ENCODE data around the gene TRIM34. TPM values are rescaled to one million over a fixed set of nuclear protein-coding genes. Genes with fewer than 3 reads are reported as not detected.
"Not testable (repeated sequence)": the region's sequence is repeated elsewhere in the genome, so short reads cannot be mapped to it uniquely, and the experiment has no call there.

Gene TRIM34, protein sequence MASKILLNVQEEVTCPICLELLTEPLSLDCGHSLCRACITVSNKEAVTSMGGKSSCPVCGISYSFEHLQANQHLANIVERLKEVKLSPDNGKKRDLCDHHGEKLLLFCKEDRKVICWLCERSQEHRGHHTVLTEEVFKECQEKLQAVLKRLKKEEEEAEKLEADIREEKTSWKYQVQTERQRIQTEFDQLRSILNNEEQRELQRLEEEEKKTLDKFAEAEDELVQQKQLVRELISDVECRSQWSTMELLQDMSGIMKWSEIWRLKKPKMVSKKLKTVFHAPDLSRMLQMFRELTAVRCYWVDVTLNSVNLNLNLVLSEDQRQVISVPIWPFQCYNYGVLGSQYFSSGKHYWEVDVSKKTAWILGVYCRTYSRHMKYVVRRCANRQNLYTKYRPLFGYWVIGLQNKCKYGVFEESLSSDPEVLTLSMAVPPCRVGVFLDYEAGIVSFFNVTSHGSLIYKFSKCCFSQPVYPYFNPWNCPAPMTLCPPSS
- total RNA-seq = 10 to 100 TPM; 13.1 to 16.1 TPM

DNA sequence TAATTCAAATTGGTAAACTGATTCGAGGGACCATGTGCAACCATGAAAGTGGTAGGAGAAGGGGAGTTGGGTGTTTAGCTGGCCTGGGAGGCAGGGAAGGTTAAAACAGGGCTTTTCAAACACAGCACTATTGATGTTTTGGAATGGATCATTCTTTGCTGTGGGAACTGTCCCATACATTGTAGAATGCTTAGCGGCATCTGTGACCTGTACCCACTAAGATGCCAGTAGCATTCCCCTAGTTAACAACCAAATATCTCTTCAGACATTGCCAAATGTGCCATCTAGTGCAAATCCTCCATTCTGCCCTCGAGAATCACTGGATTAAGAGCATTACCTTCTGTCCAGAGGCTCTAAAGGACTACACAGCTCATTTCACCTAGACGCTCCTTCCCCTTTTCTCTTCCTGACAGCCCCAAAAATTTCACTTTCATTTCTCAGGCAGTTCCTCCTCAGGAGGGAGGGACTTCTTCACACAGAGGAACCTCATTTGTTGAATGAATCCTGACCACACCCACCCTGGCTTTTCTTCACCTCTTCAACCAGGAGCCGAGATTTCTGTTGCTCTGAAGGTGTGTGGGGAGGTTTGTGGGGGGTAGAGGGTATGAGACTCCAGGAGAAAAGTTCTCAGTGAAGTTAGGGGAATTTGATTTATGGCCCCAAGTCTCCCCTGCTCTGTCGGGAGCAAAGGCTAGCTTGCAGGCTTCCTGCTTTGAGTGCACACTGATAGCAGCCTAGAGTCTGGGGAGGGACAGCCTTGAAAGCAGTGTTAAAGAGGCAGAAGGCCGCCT lies at the start of gene TRIM34:
TRIM34 (plus strand) TSS at position 513 of the 791 bp plus-strand sequence. CDS start 7,331 bp downstream, outside the sequence.
- DNase-seq = peak; percentile 84
- Mint-ChIP-seq H3K36me3 (peaks cover 35% of the 10 kb centered on the region), H3K4me3 (peak within 1 kb of the TSS; percentile 90), H3K4me1 (peaks cover 45% of the 10 kb centered on the region), H3K27me3 (no peaks in the 10 kb centered on the region), H3K9me3 (ENCODE audit: low read depth) (no peaks in the 10 kb centered on the region), H3K27ac (peak within 1 kb of the TSS; percentile 91)
- CTCF ChIA-PET = interaction anchor here (0.6 to 1.3 kb wide), 5 partner anchors 24 to 738 kb away, joined by 4 to 6 read pairs (median 4); partner anchors contain the start of gene TRIM5
- peak; percentile 98 for ATAC-seq

DNA sequence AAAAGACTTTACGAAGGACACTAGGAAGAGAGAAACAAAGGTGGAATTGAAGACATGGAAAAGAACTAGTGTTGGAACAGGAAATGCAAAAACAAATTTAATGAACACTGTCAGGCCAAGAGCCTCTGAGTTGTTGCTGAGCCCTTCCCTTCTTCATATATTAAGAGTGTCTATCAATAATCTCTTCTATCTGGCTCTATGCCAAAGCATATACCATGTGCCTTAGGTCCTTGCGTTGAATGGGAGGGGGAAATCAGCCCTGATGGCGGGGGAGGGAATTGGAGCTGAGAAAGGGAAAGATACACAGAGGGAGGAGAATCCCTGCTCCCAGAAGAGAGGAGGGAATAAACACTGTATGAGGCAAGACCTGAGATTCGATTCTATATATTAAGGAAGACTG lies 49.6 kb upstream of the TRIM34 start:
- Mint-ChIP-seq H3K27ac (no peak overlapping the region), H3K4me1 (peaks cover 10% of the 10 kb centered on the region), H3K9me3 (ENCODE audit: low read depth) (no peaks in the 10 kb centered on the region), H3K4me3 (no peak overlapping the region), H3K27me3 (peaks cover 2% of the 10 kb centered on the region), H3K36me3 (no peaks in the 10 kb centered on the region)
- CTCF ChIA-PET = no interaction called here
- no peak for DNase-seq
- ATAC-seq = no peak

DNA sequence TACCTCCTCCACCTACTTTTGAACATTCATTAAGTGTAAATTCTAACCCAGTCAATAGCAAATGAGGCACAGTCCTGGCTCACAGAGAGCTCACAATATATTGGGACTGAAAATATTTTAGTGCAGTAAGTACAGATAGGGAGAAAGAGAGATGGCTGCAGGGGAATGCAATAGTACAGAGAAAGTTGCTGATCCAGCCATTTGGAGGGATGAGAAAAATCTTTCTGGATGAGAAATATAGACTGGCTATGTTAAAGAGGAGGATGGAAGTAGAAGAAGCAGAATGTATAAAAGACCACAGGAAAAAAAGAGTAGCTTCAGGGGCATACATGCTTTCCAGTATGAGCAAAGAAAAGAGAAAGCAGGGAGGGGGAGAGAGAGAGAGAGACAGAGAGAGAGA lies 47.7 kb upstream of the TRIM34 start:
- H3K27me3 Mint-ChIP-seq = no peaks in the 10 kb centered on the region
- DNase-seq (no peak), ATAC-seq (no peak)
- H3K27ac Mint-ChIP-seq = no peak overlapping the region
- no peaks in the 10 kb centered on the region for H3K9me3 Mint-ChIP-seq (ENCODE audit: low read depth)
- CTCF ChIA-PET = no interaction called here
- no peaks in the 10 kb centered on the region for H3K36me3 Mint-ChIP-seq
- H3K4me3 Mint-ChIP-seq = no peak overlapping the region
- H3K4me1 Mint-ChIP-seq = no peaks in the 10 kb centered on the region

DNA sequence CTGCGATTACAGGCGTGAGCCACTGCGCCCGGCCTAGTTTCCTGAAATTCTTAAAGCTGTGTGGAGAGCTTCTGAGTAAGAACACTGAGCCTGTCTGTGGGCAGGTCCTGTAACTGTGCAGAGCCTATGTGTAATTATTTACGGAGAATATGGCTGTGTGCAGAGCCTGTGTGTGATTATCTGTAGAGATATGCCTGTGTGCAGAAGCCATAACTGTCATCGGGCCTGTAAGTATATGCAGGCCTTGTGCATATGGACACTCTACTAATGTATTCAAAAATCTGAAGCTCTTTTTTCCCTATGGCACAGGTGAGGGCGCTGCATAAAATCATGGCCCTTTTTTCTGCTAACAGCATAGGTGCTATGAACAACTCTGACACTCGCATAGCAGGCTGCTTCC lies 44.2 kb upstream of the TRIM34 start, which contains the start of gene OR52B6:
OR52B6 (plus strand) TSS at position 301 of the 400 bp plus-strand sequence; CDS start at position 301, 0 bp downstream.
- no peak within 1 kb of the TSS for H3K27ac Mint-ChIP-seq
- H3K4me1 Mint-ChIP-seq = no peaks in the 10 kb centered on the region
- ATAC-seq = no peak
- no peak within 1 kb of the TSS for H3K4me3 Mint-ChIP-seq
- H3K9me3 Mint-ChIP-seq (ENCODE audit: low read depth) = no peaks in the 10 kb centered on the region
- no peak for DNase-seq
- H3K27me3 Mint-ChIP-seq = no peaks in the 10 kb centered on the region
- no peaks in the 10 kb centered on the region for H3K36me3 Mint-ChIP-seq
- CTCF ChIA-PET = no interaction called here

DNA sequence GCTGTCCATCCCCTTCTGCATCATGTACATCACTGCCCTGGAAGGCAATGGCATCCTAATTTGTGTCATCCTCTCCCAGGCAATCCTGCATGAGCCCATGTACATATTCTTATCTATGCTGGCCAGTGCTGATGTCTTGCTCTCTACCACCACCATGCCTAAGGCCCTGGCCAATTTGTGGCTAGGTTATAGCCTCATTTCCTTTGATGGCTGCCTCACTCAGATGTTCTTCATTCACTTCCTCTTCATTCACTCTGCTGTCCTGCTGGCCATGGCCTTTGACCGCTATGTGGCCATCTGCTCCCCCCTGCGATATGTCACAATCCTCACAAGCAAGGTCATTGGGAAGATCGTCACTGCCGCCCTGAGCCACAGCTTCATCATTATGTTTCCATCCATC lies 43.8 kb upstream of the TRIM34 start:
- no peak for DNase-seq
- H3K27me3 Mint-ChIP-seq = no peaks in the 10 kb centered on the region

DNA sequence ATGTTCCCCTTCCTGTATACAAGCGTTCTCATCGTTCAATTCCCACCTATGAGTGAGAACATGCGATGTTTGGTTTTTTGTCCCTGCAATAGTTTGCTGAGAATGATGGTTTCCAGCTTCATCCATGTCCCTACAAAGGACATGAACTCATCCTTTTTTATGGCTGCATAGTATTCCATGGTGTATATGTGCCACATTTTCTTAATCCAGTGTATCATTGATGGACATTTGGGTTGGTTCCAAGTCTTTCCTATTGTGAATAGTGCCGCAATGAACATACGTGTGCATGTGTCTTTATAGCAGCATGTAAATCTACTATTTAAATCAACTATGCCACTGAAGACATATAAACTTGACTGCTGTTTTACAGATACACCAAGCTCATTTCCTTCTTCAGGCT lies 40.3 kb upstream of the TRIM34 start:
- ATAC-seq; H3K4me3 Mint-ChIP-seq; H3K27ac Mint-ChIP-seq; H3K27me3 Mint-ChIP-seq; CTCF ChIA-PET; DNase-seq; H3K9me3 Mint-ChIP-seq (ENCODE audit: low read depth); H3K36me3 Mint-ChIP-seq; H3K4me1 Mint-ChIP-seq: not testable (repeated sequence)

More for the DNA sequence above, 43.8 kb upstream of the TRIM34 start:
- no peaks in the 10 kb centered on the region for H3K9me3 Mint-ChIP-seq (ENCODE audit: low read depth)
- no peak for ATAC-seq
- CTCF ChIA-PET = no interaction called here
- H3K4me1 Mint-ChIP-seq = no peaks in the 10 kb centered on the region
- no peaks in the 10 kb centered on the region for H3K36me3 Mint-ChIP-seq
- H3K27ac Mint-ChIP-seq = no peak overlapping the region
- no peak overlapping the region for H3K4me3 Mint-ChIP-seq

DNA sequence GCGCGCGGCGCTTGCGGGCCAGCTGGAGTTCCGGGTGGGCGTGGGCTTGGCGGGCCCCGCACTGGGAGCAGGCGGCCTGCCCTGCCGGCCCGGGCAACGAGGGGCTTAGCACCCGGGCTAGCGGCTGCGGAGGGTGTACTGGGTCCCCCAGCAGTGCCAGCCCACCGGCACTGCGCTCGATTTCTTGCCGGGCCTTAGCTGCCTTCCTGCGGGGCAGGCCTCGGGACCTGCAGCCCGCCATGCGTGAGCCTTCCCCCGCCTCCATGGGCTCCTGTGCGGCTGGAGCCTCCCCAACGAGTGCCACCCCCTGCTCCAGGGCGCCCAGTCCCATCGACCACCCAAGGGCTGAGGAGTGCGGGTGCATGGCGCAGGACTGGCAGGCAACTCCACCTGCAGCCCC lies 34.9 kb upstream of the TRIM34 start:
- H3K4me1 Mint-ChIP-seq; ATAC-seq; H3K9me3 Mint-ChIP-seq (ENCODE audit: low read depth); H3K27me3 Mint-ChIP-seq; H3K27ac Mint-ChIP-seq; H3K36me3 Mint-ChIP-seq; DNase-seq; H3K4me3 Mint-ChIP-seq; CTCF ChIA-PET: not testable (repeated sequence)

DNA sequence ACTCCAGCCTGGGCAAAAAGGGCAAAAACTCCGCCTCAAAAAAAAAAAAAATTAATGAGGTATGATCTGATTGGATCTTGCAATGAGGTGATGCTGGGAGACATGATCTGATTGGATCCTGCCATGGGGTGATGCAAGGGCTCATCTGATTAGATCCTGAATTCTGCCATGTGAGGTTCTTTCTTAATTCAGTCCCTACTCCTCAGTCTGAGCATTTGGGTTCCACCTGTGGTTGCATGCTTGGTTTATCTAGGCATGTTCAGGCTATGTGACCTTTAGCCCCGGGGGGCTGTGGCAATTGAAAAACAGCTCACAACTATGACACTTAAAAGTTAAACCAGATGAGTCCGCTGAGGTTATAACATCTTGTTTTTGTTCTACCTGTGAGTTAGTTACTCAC lies 33.2 kb upstream of the TRIM34 start:
- H3K36me3 Mint-ChIP-seq = no peaks in the 10 kb centered on the region
- no peaks in the 10 kb centered on the region for H3K9me3 Mint-ChIP-seq (ENCODE audit: low read depth)
- no peak overlapping the region for H3K27ac Mint-ChIP-seq
- no peak overlapping the region for H3K4me3 Mint-ChIP-seq
- ATAC-seq = no peak
- DNase-seq = no peak
- CTCF ChIA-PET = no interaction called here
- peaks cover 3% of the 10 kb centered on the region for H3K4me1 Mint-ChIP-seq
- H3K27me3 Mint-ChIP-seq = no peaks in the 10 kb centered on the region

DNA sequence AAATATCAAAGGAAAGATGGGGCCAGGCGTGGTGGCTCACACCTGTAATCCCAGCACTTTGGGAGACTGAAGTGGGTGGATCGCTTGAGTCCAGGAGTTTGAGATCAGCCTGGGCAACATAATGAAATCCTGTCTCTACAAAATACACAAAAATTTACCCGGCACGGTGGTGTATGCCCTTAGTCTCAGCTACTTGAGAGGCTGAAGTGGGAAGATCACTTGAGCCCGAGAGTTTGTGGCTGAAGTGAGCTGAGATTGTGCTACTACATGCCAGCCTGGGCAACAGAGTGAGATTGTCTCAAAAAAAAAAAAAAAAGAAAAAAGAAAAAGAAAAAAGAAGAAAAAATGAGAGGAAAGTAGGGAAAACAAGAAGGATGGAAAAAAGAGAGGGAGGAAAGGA lies 32.2 kb upstream of the TRIM34 start:
- CTCF ChIA-PET = no interaction called here
- no peak overlapping the region for H3K27ac Mint-ChIP-seq
- peaks cover 11% of the 10 kb centered on the region for H3K4me1 Mint-ChIP-seq
- no peaks in the 10 kb centered on the region for H3K36me3 Mint-ChIP-seq
- ATAC-seq = no peak
- DNase-seq = no peak
- H3K27me3 Mint-ChIP-seq = peaks cover 2% of the 10 kb centered on the region
- H3K4me3 Mint-ChIP-seq = no peak overlapping the region
- no peaks in the 10 kb centered on the region for H3K9me3 Mint-ChIP-seq (ENCODE audit: low read depth)

DNA sequence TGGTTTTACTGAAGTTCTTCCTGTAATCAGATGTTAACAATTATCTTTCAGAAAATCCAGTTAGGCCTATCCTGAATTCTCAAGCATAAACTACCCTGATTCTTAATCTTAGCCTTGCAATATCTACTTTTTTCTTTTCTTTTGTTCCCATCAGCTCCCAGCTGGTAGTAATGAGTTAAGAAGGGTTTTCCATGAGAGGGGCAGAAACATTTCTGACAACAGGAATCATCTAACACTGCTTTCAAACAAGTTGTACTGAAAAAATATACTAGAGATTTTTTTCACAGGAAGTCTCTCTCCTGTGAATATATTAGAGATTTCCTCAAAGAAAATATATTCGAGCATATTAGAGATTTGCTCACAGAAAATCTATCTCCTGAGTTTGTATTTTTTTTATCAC lies 31.7 kb upstream of the TRIM34 start:
- CTCF ChIA-PET = no interaction called here
- Mint-ChIP-seq H3K4me1 (peaks cover 12% of the 10 kb centered on the region), H3K36me3 (no peaks in the 10 kb centered on the region), H3K9me3 (ENCODE audit: low read depth) (no peaks in the 10 kb centered on the region), H3K27me3 (peaks cover 5% of the 10 kb centered on the region), H3K4me3 (no peak overlapping the region), H3K27ac (no peak overlapping the region)
- DNase-seq (no peak), ATAC-seq (no peak)

DNA sequence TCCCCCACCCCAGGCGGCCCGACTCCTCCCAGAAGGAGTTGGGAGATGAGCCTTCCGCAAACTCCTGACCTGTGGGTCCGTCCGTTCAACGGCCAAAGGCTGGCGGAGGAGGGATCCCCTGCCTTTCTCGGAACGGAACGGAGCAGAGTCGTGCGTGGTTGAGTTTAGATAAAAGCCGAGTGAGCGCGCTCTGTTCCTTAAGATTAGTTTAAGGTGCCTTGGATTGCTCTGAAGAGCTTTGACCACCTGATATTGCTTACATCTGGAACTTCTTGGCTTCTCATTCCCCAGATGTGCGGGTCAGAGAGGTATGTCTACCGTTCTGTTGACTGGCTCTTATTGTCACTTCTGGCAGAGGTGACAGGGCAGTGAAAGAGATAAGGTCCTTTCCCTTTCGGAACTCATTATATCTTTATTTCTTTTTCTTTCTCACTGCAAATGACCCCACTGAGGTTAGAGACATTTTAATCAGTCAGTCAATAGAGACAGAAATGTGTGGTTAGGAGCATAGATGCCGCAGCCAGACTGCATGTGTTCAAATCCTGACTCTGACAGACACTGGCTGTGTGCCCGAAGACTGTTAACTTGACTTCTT lies 28.1 kb upstream of the TRIM34 start, which contains the start of gene TRIM6:
TRIM6 (plus strand) TSS at position 31 of the 595 bp plus-strand sequence; CDS start at position 292, 261 bp downstream.
- H3K4me3 Mint-ChIP-seq = peak within 1 kb of the TSS; percentile 75
- ATAC-seq = peak; percentile 27
- CTCF ChIA-PET = interaction anchor here (1.1 kb wide), 1 partner anchor 1409 kb away, joined by 3 read pairs; no protein-coding TSS in a partner anchor
- no peaks in the 10 kb centered on the region for H3K36me3 Mint-ChIP-seq
- peak within 1 kb of the TSS; percentile 67 for H3K27ac Mint-ChIP-seq
- H3K27me3 Mint-ChIP-seq = peaks cover 5% of the 10 kb centered on the region
- H3K9me3 Mint-ChIP-seq (ENCODE audit: low read depth) = no peaks in the 10 kb centered on the region
- no peak for DNase-seq
- H3K4me1 Mint-ChIP-seq = peaks cover 12% of the 10 kb centered on the region

DNA sequence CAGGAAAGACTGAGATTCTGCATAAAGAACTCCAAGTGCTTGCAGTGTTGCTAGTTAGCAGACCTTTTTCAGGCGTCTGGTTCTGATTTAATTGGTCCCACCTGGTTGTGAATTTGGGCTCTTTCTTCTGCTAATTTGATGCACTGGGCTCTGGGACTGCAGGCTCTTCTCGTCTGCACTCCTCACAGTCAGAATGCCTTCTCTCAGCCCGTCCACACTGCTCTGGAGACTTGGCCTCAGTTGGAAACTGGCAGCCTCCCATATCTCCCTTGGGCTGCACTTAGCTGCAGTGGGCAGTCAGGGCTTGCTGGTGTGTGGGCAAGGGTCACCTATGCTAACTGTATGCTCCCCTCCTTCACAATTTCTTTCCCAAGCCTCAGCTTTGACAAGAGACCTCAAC lies 26.8 kb upstream of the TRIM34 start:
- CTCF ChIA-PET = interaction anchor here (1.0 kb wide), 1 partner anchor 22 kb away, joined by 3 read pairs; no protein-coding TSS in a partner anchor
- DNase-seq = no peak
- Mint-ChIP-seq H3K9me3 (ENCODE audit: low read depth) (no peaks in the 10 kb centered on the region), H3K27ac (no peak overlapping the region), H3K4me3 (no peak overlapping the region), H3K27me3 (peaks cover 5% of the 10 kb centered on the region), H3K36me3 (no peaks in the 10 kb centered on the region), H3K4me1 (peaks cover 12% of the 10 kb centered on the region)
- no peak for ATAC-seq

DNA sequence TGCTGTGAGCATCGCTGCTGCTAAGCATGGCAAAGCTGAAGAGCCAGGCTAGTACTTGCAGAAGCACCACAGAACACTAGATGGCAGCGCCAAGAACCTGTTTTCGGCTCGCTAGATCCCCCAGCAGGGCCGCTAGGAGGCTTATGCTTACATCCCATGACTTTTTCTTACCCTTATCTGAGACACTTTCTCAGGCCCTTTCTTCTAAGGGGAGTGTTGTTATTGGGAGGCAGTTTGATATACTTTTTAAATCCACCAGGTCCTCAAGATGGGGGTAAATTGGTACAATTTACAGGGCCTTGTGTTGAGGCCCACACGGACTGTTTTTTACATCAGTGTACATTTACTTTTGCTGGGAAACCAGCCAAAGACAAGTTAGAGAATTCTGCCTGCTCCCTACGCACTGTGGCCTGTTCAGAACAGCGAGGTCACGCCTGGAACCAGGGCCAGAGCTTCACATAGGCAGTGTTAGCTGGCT lies 24.4 kb upstream of the TRIM34 start:
- Mint-ChIP-seq H3K27ac (no peak overlapping the region), H3K9me3 (ENCODE audit: low read depth) (no peaks in the 10 kb centered on the region), H3K4me1 (peaks cover 10% of the 10 kb centered on the region), H3K4me3 (no peak overlapping the region), H3K36me3 (no peaks in the 10 kb centered on the region), H3K27me3 (peaks cover 5% of the 10 kb centered on the region)
- ATAC-seq = peak; percentile 92
- DNase-seq = peak; percentile 76
- CTCF ChIA-PET = interaction anchor here (0.6 to 2.1 kb wide), 12 partner anchors 14 to 753 kb away, joined by 3 to 10 read pairs (median 4); partner anchors contain the start of genes TRIM22, TRIM34 and TRIM5

All from activated CD8-positive, alpha-beta memory T cell treated with anti-CD3 and anti-CD28 coated beads, Interleukin-2, amount 10 ng/mL, durations not matched to agents 7 days and 5 days (primary cell).